PC-9 (cell line): ENCODE results near the gene ADTRP. TPM values are rescaled to one million over a fixed set of nuclear protein-coding genes. Genes with fewer than 3 reads are reported as not detected.

Experiments used
- BruUV-seq: library from RNA; stranded (reverse); fragments of 400-500 nt; replicated peaks from 2 replicates; lab custom pipeline; 2021; lab: Mats Ljungman, UMichigan
- CTCF ChIA-PET: fragments of 300-600 bp; sonication (Branson Sonifier 250); formaldehyde crosslinking; loops from one replicate; lab custom pipeline; 2022; ENCODE audit warnings: antibody characterized with exemption; lab: Charles Lee
- POLR2A ChIA-PET: fragments of 300-600 bp; sonication (Branson Sonifier 250); formaldehyde crosslinking; loops from one replicate; lab custom pipeline; 2022; ENCODE audit warnings: antibody characterized with exemption; ENCODE audit not compliant: unreplicated experiment; lab: Charles Lee
- DNase-seq, 2 experiments: peaks; one replicate each; pipeline versions ENCODE4 v3.0.0 to v3.0.0-alpha.2; 2015 to 2022; ENCODE audit warnings: mixed read lengths in 1 of 2
- H2AFZ ChIP-seq: fragments of 200-600 bp; sonication (generic); 2 replicates; pipeline ENCODE4 v1.8.1; 2017; ENCODE audit warnings: antibody characterized with exemption
- H3F3A ChIP-seq: fragments of 200-600 bp; sonication (generic); 2 replicates; pipeline ENCODE4 v1.8.1; 2017; ENCODE audit warnings: antibody characterized with exemption, mild to moderate bottlenecking, low read depth; ENCODE audit not compliant: insufficient read depth
- H3K27ac ChIP-seq: fragments of 200-600 bp; sonication (generic); 2 replicates; pipeline ENCODE4 v1.6.1; 2016; ENCODE audit warnings: mixed run types
- H3K27me3 ChIP-seq: fragments of 200-600 bp; sonication (generic); 2 replicates; pipeline ENCODE4 v1.6.1; 2016; ENCODE audit warnings: low read depth, mixed run types; ENCODE audit not compliant: insufficient read depth
- H3K36me3 ChIP-seq: fragments of 200-600 bp; sonication (generic); 2 replicates; pipeline ENCODE4 v1.6.1; 2016; ENCODE audit warnings: low read depth, mixed run types
- H3K4me1 ChIP-seq: fragments of 200-600 bp; sonication (generic); replicated peaks from 2 replicates; pipeline ENCODE4 v1.6.1; 2016; ENCODE audit warnings: mixed run types; ENCODE audit not compliant: insufficient read depth
- H3K4me2 ChIP-seq: fragments of 200-600 bp; sonication (generic); 2 replicates; pipeline ENCODE4 v1.6.1; 2017; ENCODE audit warnings: mixed run types
- H3K4me3 ChIP-seq: fragments of 200-600 bp; sonication (generic); 2 replicates; pipeline ENCODE4 v1.6.1; 2016; ENCODE audit warnings: mixed run types
- H3K79me2 ChIP-seq: fragments of 200-600 bp; sonication (generic); 2 replicates; pipeline ENCODE4 v1.6.1; 2017; ENCODE audit warnings: low read depth, mixed run types
- H3K9me2 ChIP-seq: fragments of 200-600 bp; sonication (generic); 2 replicates; pipeline ENCODE4 v1.8.1; 2017; ENCODE audit warnings: mild to moderate bottlenecking; ENCODE audit not compliant: insufficient read depth
- H3K9me3 ChIP-seq: fragments of 200-600 bp; sonication (generic); 2 replicates; pipeline ENCODE4 v1.8.1; 2016; ENCODE audit warnings: low read depth; ENCODE audit not compliant: insufficient read depth
- H4K20me1 ChIP-seq: fragments of 200-600 bp; sonication (generic); 2 replicates; pipeline ENCODE4 v1.8.1; 2017; ENCODE audit not compliant: insufficient read depth
- EZH2 ChIP-seq: fragments of 200-600 bp; sonication (generic); IDR thresholded peaks from 2 replicates; pipeline ENCODE4 v1.8.0; 2017; ENCODE audit warnings: antibody characterized with exemption, low read depth
- intact Hi-C: fragments of 100-400 bp; cut with micrococcal nuclease; formaldehyde crosslinking; loops from one replicate; pipeline ENCODE4 v1.10.0; 2022; ENCODE audit not compliant: unreplicated experiment
- total RNA-seq: library from RNA; stranded (reverse); gene quantifications from 2 replicates; pipeline ENCODE4 v1.2.3, GENCODE V29; 2021
- TF ChIP-seq, protein P1 (sequence below): fragments of 200-600 bp; sonication (generic); conservative IDR thresholded peaks from 2 replicates; pipeline ENCODE4 v1.6.1; 2017; ENCODE audit warnings: mixed run types, antibody characterized with exemption, mild to moderate bottlenecking, moderate library complexity

The ADTRP gene
- total RNA-seq, 1 experiment from 2014 or later = 4.1 TPM

DNA sequence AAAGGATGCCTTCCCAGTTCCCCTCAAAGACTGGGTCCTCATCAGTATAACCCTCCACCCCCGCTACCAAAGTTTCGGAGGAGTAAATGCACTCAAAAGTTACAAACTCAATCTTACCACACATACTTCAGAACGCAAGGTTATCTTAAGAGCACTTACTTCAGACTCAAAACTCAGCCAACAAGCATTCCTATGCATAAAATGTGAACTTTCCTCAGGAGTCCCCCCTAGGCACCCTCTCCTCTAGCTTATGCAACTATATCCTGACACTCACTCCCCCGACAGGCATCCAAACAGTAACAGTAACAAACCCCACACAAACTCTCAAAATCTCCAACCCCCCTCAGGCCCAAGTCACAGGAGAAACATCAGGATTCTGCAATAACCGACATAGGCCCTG is 11.1 kb upstream of the ADTRP start:
- Histone ChIP-seq H3K36me3 (no peaks in the 10 kb centered on the region), H3K4me1 (peaks cover 7% of the 10 kb centered on the region), H4K20me1 (no peaks in the 10 kb centered on the region), H3K9me2 (no peaks in the 10 kb centered on the region), H3K9me3 (no peaks in the 10 kb centered on the region), H3K27me3 (no peaks in the 10 kb centered on the region), H3K27ac (no peak overlapping the region), H3K4me3 (no peak overlapping the region), H2AFZ (no peak overlapping the region), H3K79me2 (no peaks in the 10 kb centered on the region), H3K4me2 (no peak overlapping the region), H3F3A (no peaks in the 10 kb centered on the region)
- no peak for TF ChIP-seq EZH2
- TF ChIP-seq, protein P1, sequence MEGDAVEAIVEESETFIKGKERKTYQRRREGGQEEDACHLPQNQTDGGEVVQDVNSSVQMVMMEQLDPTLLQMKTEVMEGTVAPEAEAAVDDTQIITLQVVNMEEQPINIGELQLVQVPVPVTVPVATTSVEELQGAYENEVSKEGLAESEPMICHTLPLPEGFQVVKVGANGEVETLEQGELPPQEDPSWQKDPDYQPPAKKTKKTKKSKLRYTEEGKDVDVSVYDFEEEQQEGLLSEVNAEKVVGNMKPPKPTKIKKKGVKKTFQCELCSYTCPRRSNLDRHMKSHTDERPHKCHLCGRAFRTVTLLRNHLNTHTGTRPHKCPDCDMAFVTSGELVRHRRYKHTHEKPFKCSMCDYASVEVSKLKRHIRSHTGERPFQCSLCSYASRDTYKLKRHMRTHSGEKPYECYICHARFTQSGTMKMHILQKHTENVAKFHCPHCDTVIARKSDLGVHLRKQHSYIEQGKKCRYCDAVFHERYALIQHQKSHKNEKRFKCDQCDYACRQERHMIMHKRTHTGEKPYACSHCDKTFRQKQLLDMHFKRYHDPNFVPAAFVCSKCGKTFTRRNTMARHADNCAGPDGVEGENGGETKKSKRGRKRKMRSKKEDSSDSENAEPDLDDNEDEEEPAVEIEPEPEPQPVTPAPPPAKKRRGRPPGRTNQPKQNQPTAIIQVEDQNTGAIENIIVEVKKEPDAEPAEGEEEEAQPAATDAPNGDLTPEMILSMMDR = no peak
- DNase-seq = no peak
- intact Hi-C loops = no loop called here
- CTCF ChIA-PET = no interaction called here
- POLR2A ChIA-PET = no interaction called here
- no TSS peak for BruUV-seq

DNA sequence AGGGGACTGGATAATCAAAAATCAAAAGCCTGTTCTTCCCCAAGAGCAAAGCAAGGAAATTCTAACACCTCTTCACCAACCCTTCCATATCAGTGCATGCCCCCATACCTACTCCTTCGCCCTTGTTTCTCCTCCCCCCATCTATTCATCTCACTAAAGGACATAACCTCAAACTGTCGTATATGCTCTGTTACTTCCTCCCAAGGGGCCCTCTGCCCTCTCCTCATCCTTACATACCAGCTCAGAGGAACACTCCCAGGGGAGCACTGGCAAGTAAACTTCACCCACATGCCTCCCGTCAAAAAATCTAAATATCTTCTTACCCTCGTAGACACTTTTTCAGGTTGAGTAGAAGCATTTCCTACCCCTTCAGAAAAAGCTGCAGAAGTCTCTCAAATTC is 9.4 kb upstream of the ADTRP start:
- intact Hi-C loops = no loop called here
- no peaks in the 10 kb centered on the region for H3K36me3 ChIP-seq
- no peaks in the 10 kb centered on the region for H3K79me2 ChIP-seq
- H3K4me1 ChIP-seq = peaks cover 7% of the 10 kb centered on the region
- H2AFZ ChIP-seq = no peak overlapping the region
- no peak overlapping the region for H3K4me3 ChIP-seq
- no peaks in the 10 kb centered on the region for H3K9me2 ChIP-seq
- POLR2A ChIA-PET = no interaction called here
- TF ChIP-seq, protein P1 = no peak
- TF ChIP-seq EZH2 = no peak
- H3K27me3 ChIP-seq = no peaks in the 10 kb centered on the region
- no peaks in the 10 kb centered on the region for H3K9me3 ChIP-seq
- H4K20me1 ChIP-seq = no peaks in the 10 kb centered on the region
- no peak overlapping the region for H3K4me2 ChIP-seq
- H3K27ac ChIP-seq = no peak overlapping the region
- CTCF ChIA-PET = no interaction called here
- BruUV-seq = no TSS peak
- no peak for DNase-seq
- no peaks in the 10 kb centered on the region for H3F3A ChIP-seq

DNA sequence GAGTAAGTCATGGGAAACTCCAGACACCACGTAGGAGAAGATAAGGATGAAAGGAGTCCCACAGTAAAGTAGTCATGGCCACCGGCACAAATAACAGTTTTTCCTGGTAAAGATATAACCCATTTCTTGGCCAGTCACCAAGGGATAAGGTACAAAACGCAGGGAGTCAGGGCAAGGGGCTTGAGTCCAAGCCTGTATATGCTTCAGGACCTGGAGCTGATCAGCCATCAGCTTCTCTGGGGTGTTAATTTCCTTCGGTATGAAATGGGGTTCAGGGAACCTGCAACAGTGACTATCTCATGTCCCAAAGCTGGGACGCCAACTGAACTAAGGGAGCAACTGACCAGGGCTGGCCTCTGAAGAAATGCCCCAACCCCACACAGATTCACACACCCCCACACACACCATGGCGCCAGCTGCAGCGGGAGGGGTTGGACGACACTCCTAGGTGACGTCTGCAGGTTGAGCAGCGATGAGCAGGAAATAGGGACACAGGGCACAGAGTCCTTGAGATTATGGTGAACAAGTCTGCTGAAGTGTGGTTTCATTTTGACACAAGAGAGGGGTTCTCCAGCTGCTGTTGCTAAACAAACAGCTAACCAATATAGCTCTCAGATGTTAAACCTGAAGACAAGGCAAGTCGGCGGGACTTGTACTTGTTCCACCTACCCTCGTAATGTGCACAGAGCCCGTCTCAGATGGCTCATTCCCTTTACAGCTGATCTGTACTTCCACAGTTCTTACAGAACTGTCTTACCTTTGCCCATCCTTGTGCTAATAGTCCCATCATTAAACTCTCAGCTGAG is 7.4 kb upstream of the ADTRP start:
- no peak overlapping the region for H3K4me2 ChIP-seq
- intact Hi-C loops = no loop called here

More for the DNA sequence above, 7.4 kb upstream of the ADTRP start:
- H4K20me1 ChIP-seq = no peaks in the 10 kb centered on the region
- H2AFZ ChIP-seq = no peak overlapping the region
- no peaks in the 10 kb centered on the region for H3K36me3 ChIP-seq
- no peaks in the 10 kb centered on the region for H3F3A ChIP-seq
- CTCF ChIA-PET = no interaction called here
- H3K27me3 ChIP-seq = no peaks in the 10 kb centered on the region
- H3K9me2 ChIP-seq = no peaks in the 10 kb centered on the region
- POLR2A ChIA-PET = no interaction called here
- DNase-seq = no peak
- H3K27ac ChIP-seq = no peak overlapping the region
- TF ChIP-seq EZH2 = no peak
- TF ChIP-seq, protein P1 = no peak
- peaks cover 7% of the 10 kb centered on the region for H3K4me1 ChIP-seq
- H3K9me3 ChIP-seq = no peaks in the 10 kb centered on the region
- no peaks in the 10 kb centered on the region for H3K79me2 ChIP-seq
- H3K4me3 ChIP-seq = no peak overlapping the region
- BruUV-seq = no TSS peak
